AG09319 (cell line): ENCODE results near the gene MYO3B.

Experiments used
- DNase-seq: peaks from one replicate; pipeline ENCODE4 v3.0.0-alpha.2; 2010; ENCODE audit warnings: low read depth; ENCODE audit errors: extremely low read depth
- CTCF ChIP-seq: IDR thresholded peaks from 2 replicates; pipeline ENCODE4 v1.5.1; 2011; ENCODE audit warnings: low read depth, mild to moderate bottlenecking, inconsistent platforms, low read length, moderate library complexity

Gene MYO3B

GRCh38 chr2:170434900-170435621 lies 257.1 kb downstream of the MYO3B start:
- no peak for TF ChIP-seq CTCF
- DNase-seq, result no peak

- no peak for TF ChIP-seq CTCF
- no peak for DNase-seq
These were observed 258.4 kb downstream of the MYO3B start for GRCh38 chr2:170436077-170436943.

GRCh38 chr2:170446078-170446477 lies 268.1 kb downstream of the MYO3B start:
- no peak for DNase-seq
- no peak for TF ChIP-seq CTCF

- no peak for DNase-seq
- no peak for TF ChIP-seq CTCF
These were observed 271.1 kb downstream of the MYO3B start for GRCh38 chr2:170449034-170449433.

GRCh38 chr2:170454471-170455372 lies 276.8 kb downstream of the MYO3B start:
- no peak for TF ChIP-seq CTCF
- DNase-seq, result no peak

GRCh38 chr2:170455617-170456426 lies 277.9 kb downstream of the MYO3B start:
- no peak for DNase-seq
- no peak for TF ChIP-seq CTCF
